ENCODE measurements around the gene CAPNS2.

- TF ChIP-seq CTCF (conservative IDR thresholded peaks at IDR 0.05 in 1 of 2, IDR thresholded peaks at IDR 0.05 in 1 of 2; ENCODE audit: extremely low read depth in 1 of 2, insufficient read depth in 1 of 2, low read depth in 1 of 2, low read length in 2 of 2) = no peak
- TF ChIP-seq EZH2 (IDR thresholded peaks at IDR 0.05; ENCODE audit: borderline replicate concordance, low read length) = no peak
Observed at GRCh38 chr16:55530316-55530856, 36.1 kb upstream of the CAPNS2 start.

Data from mammary epithelial cell (primary cell).